Inflammatory macrophage treated with lipopolysaccharide for 1 hour (primary cell): Measurements from ENCODE around the gene FARP1.
"Not testable (repeated sequence)": the region's sequence is repeated elsewhere in the genome, so short reads cannot be mapped to it uniquely, and the experiment has no call there.

ENCODE experiments used
- DNase-seq, 2 donors: peaks; one replicate each; pipeline ENCODE4 v3.0.0-alpha.2; 2020 to 2022

The FARP1 gene

DNA sequence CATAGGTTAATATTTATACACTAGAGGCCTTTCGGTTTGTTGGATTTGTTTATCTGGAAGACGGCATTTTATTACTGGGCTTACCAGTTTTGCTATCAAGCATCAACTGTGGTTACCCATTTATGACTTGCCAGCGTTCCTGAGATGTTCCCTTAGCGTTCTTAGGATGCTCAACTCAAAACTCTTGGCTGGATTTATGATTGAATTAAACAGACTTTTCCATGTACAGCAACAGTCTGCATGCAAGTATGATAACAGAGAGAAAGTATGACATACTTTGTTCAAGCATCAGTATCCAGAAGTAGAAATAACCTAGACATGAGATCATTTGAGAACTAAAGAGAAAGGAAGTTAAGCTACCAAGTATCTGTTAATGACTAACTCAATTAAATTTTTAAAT is 64.1 kb downstream of the FARP1 start:
- no peak for DNase-seq

DNA sequence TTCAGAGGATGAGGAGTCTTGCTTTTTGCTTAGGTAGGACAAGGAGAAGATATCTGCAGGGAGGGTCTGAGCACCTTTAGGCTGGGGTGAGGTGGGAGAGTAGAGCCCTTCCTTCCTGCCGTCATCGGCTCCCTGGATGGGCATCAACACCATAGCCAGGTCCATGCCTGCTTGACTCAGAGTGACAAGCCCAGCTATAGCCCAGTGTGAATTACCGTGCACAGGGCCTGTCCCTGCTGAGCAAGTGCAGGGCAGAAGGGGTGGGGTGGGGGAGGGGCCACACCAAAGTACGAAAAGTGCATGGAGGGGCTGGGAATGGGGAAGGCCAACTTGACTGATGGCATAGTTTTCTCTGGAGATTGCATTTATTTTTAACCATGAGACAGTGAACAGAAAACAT is 64.5 kb downstream of the FARP1 start:
- no peak for DNase-seq

DNA sequence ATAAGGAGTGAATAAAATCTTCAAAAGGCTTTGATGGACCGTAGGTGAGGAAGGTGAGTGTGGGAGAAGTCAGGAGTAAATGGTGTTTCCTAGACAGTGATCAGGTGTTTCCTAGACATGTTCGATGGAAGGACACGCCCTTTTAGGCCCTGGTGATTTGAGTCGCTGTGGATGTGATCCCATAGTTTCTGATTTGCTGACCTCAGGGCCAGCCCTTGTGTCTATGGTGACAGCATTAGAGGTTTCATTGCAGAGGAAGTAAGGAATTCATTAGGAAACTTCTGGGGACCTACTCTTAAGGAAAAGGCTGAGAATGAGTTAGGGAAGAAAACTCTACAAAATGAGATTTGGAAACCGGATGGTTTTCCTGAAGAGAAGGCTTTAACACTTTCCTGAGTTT is 65.7 kb downstream of the FARP1 start:
- DNase-seq = no peak

DNA sequence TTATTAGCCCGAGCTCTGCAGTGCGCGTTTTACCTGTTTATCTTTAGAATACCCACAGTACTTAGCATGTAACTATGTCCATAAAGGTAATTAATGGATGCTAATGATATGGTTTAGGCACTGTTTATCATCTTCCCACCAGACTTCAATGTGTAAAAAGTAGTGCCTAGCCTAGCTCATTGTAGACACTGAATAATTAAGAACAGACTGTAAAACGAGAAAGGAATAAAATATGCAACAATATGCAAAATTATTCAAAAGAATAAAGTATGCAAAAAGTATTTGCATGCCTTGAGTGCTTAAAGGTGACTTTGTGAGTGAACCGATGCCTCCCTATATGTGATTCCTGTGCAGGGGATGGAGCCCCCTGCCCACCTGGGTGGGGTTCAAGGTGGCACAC is 69.9 kb downstream of the FARP1 start:
- DNase-seq = no peak

DNA sequence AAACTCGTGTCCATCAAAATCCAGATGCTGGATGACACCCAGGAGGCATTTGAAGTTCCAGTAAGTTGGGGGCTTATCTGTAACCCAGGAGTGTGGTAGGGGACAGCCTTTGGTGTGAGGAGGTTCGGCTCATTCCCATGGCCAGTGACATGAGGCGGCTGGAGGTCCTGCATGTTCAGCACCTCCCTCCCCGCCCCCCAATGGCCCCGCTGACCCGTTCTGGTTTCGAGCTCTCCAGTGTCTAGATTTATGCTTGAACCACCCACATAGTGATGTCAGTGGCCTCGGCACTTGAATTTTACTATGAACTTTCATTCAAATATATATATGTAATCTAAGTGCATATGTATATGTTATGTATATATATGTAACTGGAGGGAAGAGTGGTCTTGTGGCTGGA is 70.5 kb downstream of the FARP1 start:
- no peak for DNase-seq

DNA sequence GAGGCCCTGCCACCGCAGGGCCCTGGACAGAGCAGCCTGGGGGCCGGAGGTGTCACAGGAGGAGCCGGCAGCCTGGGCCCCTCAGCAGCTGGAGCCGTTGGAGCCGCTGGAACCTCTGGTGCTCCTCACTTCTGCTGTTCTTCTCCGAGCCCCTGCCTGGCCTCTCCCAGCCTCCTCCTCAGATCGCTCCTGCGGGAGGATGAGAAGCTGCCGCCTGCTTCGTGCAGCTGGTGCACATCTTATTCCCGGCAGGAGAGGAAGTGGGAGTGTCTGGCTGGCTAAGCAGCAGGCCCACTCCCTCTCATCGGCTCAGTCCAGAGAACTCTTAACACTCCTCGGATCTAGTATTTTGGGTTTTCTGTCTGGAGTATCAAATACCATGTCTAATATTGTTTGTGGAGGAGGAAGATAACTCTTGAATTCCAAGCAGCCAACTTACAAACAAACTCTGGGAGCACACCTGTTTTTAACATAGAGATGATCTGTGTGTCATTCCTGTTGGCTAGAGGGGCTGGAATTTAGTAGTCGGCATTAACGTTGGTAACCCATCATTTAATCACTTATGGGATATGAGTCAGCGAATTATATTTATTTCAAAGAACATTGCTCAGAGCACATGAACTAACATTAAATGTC is 71.2 kb downstream of the FARP1 start:
- DNase-seq = no peak

DNA sequence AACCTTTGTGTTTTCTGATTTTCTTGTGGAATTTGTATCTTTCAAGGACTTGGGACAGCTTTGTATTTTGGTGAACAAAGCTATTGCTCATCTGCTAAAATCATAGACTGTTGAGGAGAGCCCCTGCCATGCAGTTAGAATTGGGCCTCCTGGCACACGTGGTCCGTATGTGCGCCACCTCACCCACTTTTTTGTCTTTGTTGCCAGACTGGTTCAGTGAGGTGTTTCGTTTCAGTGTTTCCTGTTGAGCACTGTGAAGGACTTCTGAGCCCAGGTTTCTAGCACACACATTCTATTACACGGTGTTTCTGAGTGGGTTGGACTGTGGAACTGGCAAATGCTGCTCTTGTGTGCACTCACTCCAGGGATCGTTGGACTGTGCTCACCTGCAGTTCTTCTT is 71.8 kb downstream of the FARP1 start:
- DNase-seq = no peak

DNA sequence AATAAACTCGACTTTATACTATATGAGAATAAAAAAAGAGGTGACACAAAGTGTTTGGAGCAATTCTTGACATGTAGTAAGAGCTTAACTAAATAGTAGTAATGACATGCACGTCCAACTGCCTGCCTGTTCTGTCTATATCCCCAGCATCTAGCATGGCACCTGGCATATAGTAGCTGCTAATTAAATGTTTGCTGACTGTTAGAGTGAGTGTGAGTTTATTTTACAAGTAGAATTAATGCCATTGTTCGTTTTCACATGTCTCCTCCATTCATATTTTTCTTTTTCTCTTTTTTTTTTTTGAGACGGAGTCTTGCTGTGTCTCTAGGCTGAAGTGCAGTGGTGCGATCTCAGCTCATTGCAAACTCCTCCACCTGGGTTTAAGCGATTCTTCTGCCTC is 72.6 kb downstream of the FARP1 start:
- DNase-seq = no peak

DNA sequence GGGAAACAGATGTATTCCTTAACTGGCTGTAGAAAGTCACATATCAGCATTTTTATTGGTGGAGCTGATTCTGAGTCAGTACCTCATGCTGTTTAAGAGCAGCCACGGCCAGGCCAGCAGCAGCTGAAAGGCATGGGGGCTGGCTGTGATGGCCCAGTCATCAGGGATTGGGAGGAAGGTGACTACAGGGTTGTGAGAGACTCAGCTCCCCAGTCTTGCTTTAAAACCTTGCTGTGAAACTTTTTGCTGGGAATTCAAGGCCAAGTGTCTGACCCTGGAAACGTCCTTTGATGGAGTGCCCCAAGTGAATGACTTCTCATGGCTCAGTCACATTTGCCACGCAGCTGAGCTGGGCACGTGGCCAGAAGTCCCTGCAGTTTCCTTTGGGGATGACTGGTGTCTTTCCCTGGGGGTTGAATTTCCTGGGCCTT is 73.3 kb downstream of the FARP1 start:
- no peak for DNase-seq

DNA sequence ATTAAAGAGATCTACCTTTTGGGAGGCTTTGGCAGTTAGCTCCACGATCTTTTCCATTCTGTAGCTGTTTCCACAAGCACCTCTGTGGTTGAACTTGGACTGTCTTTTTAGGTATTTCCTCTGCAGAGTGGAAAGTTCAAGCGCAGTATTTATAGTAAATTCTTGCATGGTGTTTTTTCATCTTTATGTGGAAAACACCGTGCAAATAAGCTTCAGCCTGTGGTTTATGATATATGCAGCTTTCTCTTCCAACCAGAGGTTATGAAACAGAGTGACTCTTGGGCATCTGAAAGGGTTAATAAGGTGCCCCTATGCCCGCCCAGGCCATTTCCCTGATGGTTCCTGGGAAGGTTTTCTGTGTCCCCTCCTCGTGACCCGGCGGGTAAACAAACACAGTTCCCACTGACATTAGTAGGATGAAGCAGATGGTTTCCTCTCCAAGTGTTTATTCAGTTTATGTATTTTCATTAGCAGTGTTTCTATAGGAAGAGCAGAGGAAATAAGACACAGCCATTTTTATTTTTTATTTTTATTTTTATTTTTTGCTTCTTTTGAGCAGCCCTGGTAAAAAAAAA is 73.9 kb downstream of the FARP1 start:
- DNase-seq = no peak

DNA sequence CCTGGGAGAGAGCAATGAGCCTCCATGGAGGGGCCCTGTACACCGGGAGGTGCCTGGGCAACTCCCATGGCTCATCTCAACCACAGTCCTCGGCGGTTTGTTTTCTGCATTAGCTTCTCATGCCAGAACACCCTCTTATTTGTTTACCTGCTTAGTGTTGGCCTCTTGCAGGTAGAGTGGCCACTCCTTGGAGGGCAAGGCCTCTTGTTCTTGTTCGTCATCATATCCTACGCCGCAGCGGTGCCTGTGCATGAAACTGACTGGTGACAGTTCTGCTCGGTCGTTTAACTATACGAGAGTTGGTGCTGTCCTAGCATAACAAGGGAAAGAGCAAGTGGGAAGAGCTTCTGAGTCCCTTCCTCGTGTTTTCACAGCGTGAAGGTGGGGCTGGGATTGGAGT is 74.7 kb downstream of the FARP1 start:
- no peak for DNase-seq

DNA sequence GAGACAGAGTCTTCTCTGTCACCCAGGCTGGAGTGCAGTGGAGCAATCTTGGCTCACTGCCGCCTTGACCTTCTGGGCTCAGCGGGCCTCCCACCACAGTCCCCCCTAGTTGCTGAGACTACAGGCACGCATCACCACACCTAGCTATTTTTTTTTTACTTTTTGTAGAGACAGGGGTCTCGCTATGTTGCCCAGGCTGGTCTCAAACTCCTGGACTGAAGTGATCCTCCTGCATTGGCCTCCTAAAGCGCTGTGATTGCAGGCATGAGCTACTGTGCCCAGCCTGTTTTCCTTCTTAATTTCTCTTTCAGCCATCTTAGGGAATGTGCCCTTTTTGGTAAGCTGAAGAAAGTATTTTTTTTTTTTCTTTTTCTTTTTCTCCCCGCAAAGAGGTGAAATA is 76.8 kb downstream of the FARP1 start:
- DNase-seq = no peak

DNA sequence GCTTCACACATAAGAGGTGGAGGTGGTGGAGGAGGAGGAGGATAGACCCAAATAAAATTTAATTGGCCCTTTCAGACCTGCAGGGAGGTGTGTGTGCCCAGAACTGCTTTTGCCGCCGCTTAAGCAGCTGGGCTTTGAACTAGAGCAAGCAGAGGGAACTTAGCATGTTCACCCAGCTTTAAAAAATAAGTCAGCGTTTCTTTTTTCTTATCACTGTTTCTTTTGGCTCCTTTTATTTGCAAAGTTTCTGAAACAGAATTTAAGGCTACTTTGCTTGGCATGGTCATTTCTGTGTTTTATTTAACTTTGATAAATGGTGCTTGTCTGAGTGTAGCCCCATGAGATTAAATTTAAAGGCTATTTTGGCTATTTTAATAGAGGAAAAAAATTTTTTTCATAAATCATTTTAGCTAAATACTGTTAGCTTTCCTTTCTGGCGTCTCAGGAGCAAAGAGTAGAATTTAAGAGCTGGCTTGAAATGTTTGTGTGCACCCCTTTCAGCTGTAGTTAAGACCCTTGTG is 77.4 kb downstream of the FARP1 start:
- no peak for DNase-seq

DNA sequence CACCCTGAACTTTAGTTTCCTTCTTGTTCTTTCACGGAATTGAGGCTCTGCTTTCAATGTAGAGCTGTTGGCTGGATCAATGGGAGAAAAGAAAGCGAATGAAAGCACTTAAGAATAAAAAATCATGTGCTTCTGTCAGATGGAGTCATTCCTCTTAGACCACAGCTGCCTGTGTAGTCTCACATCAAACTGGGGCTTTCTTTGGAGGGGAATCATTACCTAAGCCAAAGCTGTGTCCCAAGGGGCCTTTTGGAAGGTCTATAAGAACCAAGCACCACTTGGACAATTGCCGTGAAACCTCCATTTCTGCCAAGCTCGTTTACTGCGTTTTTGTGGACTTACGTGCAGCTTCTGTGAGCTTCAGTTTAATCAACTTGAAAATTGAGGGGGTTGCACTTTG is 78.3 kb downstream of the FARP1 start:
- no peak for DNase-seq

DNA sequence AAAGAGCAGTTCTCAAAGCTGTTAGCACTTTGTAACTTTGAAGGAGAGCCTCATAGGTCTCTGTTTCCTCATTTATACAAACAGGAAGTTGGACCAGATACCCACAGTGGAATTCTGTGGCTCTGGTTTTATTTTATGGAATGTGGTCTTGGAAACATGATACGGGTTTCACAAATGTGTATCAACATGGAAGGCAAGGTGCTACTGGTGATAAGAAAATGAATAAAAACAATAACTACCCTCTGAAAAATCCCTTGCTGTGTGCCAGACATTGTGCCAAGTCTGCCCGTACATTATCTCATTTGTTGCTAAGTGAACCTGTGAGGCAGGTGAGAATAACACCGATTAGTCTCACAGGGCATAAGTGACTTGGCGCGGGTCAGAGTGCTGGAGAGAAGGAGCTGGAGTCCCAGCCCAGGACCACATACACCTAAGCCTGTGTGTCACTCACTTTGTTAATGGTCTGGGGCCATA is 79.2 kb downstream of the FARP1 start:
- no peak for DNase-seq

DNA sequence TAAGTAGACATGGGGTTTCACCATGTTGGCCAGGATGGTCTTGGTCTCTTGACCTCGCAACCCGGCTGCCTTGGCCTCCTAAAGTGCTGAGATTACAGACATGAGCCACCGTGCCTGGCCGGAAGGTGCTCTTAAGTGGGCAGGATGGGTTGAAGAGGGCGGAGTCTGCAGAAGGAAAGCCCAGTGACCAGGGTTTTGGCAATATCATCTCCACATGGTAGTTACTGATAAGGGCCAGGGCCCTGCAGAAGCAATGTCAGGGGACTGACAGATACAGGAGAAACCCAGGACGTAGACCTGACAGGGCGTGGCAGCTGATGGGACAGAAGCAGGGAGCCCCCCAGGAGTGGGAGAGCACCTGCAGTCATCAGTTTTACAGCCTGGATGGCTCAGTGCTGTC is 79.9 kb downstream of the FARP1 start:
- DNase-seq = no peak

DNA sequence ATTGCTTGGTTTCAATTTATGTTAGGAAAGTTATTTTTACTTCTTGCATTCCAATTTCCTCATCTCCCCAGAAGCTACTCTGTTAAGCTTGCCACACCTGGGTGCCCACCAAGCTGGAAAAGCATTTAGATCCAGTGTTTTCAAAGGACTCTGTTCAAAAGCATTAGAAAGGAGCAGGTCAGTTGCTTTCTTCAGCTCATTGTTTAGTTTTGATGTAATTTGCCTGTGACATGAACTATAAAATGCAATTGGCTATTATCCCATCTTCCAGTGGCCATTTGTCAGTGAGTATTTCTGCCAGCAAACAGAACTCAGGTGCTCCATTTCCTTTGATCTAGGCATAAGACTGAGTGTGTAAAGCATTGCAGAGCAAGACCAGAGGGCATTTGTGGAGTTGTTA is 80.8 kb downstream of the FARP1 start:
- DNase-seq = no peak

DNA sequence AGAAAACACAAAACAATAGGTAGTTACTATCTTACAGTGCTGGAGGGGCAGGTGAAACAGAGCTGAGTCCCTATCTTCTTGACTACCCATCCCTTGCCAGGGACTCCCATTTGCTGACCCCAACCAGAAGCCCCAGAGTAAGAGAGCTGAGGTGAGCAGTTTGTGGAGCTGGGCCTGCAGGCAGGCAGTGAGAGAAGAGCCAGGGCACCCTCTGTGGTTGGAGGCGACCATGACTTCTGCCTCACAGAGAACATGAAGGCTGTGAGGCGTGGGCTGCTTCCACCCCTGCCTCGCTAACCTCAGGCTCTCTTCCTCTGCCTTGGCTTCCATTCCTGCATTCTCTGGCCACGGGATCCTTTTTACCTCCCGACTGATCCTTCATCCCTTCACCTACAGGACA is 81.7 kb downstream of the FARP1 start:
- DNase-seq = no peak

DNA sequence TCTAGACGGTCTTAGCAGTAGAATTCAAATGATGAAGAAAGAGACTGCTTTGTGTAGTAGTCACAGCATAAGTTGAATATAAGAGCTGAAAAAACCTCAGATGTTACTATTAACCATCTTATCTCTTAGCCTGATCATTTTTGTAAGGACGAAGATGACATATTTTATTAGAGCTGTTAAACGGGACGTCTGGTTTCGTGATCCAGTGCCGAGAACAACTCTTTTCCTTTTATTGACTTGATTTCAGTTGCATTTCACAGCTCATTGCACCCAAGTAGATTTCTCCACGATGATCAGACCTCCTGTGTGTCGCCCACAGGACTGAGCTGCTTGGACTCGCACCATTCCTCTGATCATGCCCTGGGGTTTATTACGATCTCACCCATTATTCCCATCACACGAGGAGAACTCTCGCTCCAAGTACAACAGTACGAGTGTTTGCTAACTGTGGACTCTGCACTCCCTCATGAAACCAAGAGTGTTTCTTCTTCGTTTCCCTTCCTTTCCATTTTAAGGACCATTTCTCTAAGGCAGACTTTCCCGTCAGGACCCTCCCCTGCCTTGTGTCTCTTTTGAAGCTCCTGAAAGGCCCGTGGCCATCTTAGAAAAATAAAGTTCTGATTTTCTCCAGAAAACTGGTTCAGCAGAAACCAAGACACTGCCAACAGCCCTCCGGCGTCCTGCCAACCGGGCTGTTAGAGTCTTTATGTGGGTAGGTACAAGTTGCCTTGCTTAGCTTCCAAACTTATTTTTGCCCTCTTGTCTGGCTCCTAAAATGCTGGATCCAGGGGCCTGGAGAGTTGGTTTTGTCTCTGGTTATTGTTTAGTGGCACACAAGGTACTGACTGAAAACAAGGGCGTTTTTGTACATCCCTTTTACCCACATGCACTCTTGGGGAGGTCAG is 82.4 kb downstream of the FARP1 start:
- no peak for DNase-seq

DNA sequence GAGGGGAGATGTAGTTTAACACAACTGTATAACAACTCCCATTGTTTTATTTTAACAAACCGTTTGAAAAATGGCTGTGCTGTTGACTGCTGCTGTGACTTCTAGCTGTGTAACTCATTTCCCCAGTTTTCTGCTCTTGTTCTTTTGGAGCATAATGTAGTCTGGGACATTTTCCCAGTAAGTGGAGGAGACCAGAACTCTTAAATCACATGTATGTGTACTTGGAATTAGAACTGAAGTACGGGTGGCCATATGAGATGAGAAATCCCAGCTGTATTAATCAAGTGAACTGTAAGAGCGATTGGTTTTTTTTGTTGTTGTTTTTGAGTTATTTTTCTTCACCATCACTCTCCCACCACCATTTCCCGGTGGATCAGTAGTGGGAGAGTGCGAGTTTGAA is 83.6 kb downstream of the FARP1 start:
- no peak for DNase-seq

DNA sequence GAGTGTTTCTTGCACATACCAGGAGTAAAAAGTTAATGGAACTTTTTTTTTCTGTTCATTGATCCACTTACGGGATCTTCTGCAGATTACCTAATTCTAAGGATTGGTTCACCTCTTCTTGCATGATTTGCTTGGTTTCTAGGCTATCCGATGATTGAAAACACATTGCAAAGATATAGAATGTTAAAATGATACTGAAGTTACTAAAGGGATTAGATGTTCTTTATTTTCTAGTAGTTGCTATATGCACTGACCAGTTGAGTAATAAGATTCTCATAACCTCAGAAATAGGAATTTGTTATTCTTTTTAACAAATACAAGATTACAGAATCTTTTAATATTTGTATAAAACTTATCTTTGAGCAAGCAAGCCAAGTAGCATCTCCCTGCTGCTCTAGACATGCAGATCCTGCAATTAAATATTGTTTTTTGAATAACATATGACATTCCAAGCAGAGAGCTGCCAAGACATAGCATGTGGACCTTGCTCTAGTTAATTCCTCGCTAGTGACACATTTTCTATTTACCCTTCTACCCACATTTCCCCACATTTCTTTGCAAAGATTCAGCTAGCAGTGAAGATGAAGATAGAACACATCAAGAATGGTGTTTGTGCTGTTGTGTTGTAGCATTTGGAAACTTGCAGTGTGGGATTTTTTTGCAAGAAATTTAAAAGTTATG is 85.9 kb downstream of the FARP1 start:
- no peak for DNase-seq

DNA sequence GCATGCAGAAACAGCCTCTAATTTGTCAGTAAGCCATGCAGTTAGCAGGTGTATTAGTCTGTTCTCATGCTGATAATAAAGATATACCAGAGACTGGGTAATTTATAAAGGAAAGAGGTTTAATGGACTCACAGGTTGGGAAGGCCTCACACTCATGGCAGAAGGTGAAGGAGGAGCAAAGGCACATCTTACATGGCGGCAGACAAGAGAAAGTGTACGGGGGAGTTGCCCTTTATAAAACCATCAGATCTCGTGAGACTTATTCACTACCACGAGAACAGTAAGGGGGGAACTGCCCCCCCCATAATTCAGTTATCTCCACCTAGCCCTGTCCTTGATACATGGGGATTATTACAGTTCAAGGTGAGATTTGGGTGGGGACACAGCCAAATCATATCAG is 87.9 kb downstream of the FARP1 start:
- not testable (repeated sequence) for DNase-seq

DNA sequence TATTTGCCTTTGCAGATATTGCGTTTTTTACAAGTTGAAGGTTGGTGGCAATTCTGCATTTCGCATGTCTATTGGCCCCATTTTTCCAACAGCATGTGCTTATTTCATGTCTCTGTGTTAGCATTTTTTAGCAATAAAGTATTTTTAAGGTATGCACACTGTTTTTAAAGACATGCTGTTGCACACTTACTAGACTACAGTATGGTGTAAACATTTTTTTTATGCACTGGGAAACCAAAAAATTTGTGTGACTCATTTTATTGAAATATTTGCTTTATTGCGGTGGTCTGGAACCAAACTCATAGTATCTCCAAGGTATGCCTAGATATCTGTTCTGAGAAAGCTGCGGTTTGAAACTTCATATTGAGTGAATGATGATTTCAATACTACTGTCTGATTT is 89.6 kb downstream of the FARP1 start:
- no peak for DNase-seq
